Measurements from ENCODE around the gene FAM216B.
"Not testable (repeated sequence)": the region's sequence is repeated elsewhere in the genome, so short reads cannot be mapped to it uniquely, and the experiment has no call there.

The FAM216B gene

GRCh38 chr13:42781352-42781751, at the start of gene FAM216B:
Gene FAM216B (plus strand): TSS chr13:42781584. CDS start chr13:42784068, 2,484 bp downstream.
- no peak for DNase-seq

GRCh38 chr13:42732073-42732472, 49.3 kb upstream of the FAM216B start:
- no peak for DNase-seq

- no peak for DNase-seq
These were observed 48.3 kb upstream of the FAM216B start for GRCh38 chr13:42733046-42733445.

GRCh38 chr13:42735010-42735409, 46.4 kb upstream of the FAM216B start:
- peak; percentile 11 for DNase-seq

- DNase-seq = no peak
These were observed 40.6 kb upstream of the FAM216B start for GRCh38 chr13:42740753-42741152.

GRCh38 chr13:42741914-42742313, 39.5 kb upstream of the FAM216B start:
- DNase-seq = no peak

GRCh38 chr13:42745655-42746054, 35.7 kb upstream of the FAM216B start:
- no peak for DNase-seq

- DNase-seq = no peak
These were observed 34.5 kb upstream of the FAM216B start for GRCh38 chr13:42746866-42747265.

GRCh38 chr13:42747399-42747873, 33.9 kb upstream of the FAM216B start:
- no peak for DNase-seq

- DNase-seq = no peak
These were observed 30.6 kb upstream of the FAM216B start for GRCh38 chr13:42750794-42751193.

- DNase-seq = no peak
These were observed 29.7 kb upstream of the FAM216B start for GRCh38 chr13:42751693-42752092.

GRCh38 chr13:42752731-42753130, 28.7 kb upstream of the FAM216B start:
- DNase-seq = no peak

- DNase-seq = no peak
These were observed 27.7 kb upstream of the FAM216B start for GRCh38 chr13:42753697-42754096.

- no peak for DNase-seq
These were observed 26.4 kb upstream of the FAM216B start for GRCh38 chr13:42754801-42755510.

- no peak for DNase-seq
These were observed 23.5 kb upstream of the FAM216B start for GRCh38 chr13:42757678-42758420.

GRCh38 chr13:42758515-42758914, 22.9 kb upstream of the FAM216B start:
- DNase-seq = no peak

GRCh38 chr13:42760951-42761350, 20.4 kb upstream of the FAM216B start:
- no peak for DNase-seq

GRCh38 chr13:42762251-42762650, 19.1 kb upstream of the FAM216B start:
- no peak for DNase-seq

GRCh38 chr13:42762917-42763316, 18.5 kb upstream of the FAM216B start:
- DNase-seq = no peak

- no peak for DNase-seq
These were observed 15.4 kb upstream of the FAM216B start for GRCh38 chr13:42766016-42766415.

- no peak for DNase-seq
These were observed 11.7 kb upstream of the FAM216B start for GRCh38 chr13:42769650-42770049.

GRCh38 chr13:42776558-42776957, 4.8 kb upstream of the FAM216B start:
- DNase-seq = not testable (repeated sequence)

GRCh38 chr13:42777467-42777866, 3.9 kb upstream of the FAM216B start:
- DNase-seq = no peak

GRCh38 chr13:42780044-42780443, 1.3 kb upstream of the FAM216B start:
- no peak for DNase-seq

Data from NCI-H2227 treated with DMSO at 0.1 percent for 48 hours (cell line).